K562 (cell line): ENCODE measurements around the gene DHRS4L2.
"Not testable (repeated sequence)": the region's sequence is repeated elsewhere in the genome, so short reads cannot be mapped to it uniquely, and the experiment has no call there.

ENCODE experiments used
- TF ChIP-seq, protein P1 (sequence below), 3 experiments: IDR thresholded peaks in 2 of 3; conservative IDR thresholded peaks in 1 of 3; 2 replicates each; pipeline ENCODE4 v1.5.1; 2011 to 2012; ENCODE audit warnings: low read length in 3 of 3, mild to moderate bottlenecking in 3 of 3, control low read depth in 2 of 3, improper control_type of control experiment in 1 of 3, inconsistent platforms in 1 of 3, low read depth in 1 of 3, mixed read lengths in 1 of 3, moderate library complexity in 1 of 3; ENCODE audit not compliant: insufficient read depth in 2 of 3
- TF ChIP-seq, protein P2 (sequence below): sonication (generic); formaldehyde crosslinking; IDR thresholded peaks from 2 replicates; pipeline ENCODE4 v1.9.0; 2022; ENCODE audit warnings: mild to moderate bottlenecking, missing genetic modification reagents

DNA sequence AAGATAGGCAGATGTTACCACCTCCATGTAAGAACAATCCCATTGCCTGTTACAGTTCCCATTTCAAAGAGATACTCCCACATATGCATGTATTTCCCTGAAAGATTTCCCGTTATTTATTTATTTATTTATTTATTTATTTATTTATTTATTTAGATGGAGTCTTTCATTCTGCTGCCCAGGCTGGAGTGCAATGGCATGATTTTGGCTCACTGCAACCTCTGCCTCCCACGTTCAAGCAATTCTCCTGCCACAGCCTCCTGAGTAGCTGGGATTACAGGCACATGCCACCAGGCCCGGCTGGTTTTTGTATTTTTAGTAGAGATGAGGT lies 37.6 kb upstream of the DHRS4L2 start:
- TF ChIP-seq, protein P1, sequence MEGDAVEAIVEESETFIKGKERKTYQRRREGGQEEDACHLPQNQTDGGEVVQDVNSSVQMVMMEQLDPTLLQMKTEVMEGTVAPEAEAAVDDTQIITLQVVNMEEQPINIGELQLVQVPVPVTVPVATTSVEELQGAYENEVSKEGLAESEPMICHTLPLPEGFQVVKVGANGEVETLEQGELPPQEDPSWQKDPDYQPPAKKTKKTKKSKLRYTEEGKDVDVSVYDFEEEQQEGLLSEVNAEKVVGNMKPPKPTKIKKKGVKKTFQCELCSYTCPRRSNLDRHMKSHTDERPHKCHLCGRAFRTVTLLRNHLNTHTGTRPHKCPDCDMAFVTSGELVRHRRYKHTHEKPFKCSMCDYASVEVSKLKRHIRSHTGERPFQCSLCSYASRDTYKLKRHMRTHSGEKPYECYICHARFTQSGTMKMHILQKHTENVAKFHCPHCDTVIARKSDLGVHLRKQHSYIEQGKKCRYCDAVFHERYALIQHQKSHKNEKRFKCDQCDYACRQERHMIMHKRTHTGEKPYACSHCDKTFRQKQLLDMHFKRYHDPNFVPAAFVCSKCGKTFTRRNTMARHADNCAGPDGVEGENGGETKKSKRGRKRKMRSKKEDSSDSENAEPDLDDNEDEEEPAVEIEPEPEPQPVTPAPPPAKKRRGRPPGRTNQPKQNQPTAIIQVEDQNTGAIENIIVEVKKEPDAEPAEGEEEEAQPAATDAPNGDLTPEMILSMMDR (IDR thresholded peaks at IDR 0.05 in 2 of 3, conservative IDR thresholded peaks at IDR 0.05 in 1 of 3; ENCODE audit: insufficient read depth in 2 of 3, low read depth in 1 of 3, low read length in 3 of 3), result not testable (repeated sequence)
- TF ChIP-seq, protein P2, sequence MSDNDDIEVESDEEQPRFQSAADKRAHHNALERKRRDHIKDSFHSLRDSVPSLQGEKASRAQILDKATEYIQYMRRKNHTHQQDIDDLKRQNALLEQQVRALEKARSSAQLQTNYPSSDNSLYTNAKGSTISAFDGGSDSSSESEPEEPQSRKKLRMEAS (CRISPR knock-in tag), result not testable (repeated sequence)
